ENCODE results near the gene FAAH.

FAAH gene

DNA sequence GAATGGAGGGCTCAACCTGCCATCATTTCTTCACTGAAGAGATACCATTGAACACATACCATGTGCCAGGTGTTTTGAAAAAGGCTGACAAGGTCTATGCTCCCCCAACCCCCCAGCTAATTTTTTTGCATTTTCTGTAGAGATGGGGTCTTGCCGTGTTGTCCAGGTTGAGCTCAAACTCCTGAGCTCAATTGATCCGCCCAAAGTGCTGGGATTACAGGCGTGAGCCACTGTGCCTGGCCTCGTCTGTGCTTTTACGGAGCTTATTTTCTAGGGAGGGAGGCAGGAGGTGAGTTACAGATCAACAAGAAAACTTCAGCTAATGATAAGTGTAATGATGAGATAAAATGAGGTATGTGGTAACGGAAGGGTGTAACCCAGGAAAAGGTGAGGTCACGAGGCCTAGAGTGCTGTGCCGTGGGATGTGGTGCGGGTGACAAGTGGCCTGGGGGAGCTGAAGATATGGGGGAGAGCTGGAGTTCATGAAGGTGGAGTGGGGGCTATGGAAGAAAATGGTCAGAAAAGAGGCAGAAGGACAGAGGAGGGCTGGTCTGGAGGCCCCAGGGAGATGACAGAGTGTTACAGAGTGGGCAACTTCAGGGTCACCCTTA is 28.2 kb downstream of the FAAH start:
- DNase-seq (ENCODE audit: low read depth, low spot score) = no peak

- no peak for DNase-seq (ENCODE audit: low read depth, low spot score)
Measured at GRCh38 chr1:46423574-46424240, 29.6 kb downstream of the FAAH start.

GRCh38 chr1:46424730-46425129 is 30.6 kb downstream of the FAAH start:
- no peak for DNase-seq (ENCODE audit: low read depth, low spot score)

GRCh38 chr1:46425726-46426125 is 31.6 kb downstream of the FAAH start:
- DNase-seq (ENCODE audit: low read depth, low spot score) = no peak

GRCh38 chr1:46427541-46427940 is 33.4 kb downstream of the FAAH start:
- no peak for DNase-seq (ENCODE audit: low read depth, low spot score)

DNA sequence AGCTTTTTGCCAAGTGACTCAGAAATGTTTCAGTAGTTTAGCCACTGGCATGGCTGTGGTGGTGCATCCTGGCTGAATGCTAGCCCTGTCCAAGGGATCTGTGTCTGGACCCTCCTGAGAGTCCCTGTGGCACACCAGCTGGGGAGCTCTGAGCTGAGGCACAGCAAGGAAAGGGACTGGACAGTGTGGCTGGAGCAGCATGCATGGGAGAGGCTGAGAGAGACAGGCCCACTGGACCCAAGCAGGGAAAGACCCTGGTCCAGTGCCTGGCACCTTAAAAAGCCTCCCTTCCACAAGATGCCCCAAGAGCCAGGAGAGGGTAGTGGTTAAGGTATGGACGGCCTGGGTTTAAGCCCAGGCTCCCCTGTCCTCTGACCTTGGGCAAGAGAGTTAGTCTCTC is 35.3 kb downstream of the FAAH start:
- DNase-seq (ENCODE audit: low read depth, low spot score) = no peak

DNA sequence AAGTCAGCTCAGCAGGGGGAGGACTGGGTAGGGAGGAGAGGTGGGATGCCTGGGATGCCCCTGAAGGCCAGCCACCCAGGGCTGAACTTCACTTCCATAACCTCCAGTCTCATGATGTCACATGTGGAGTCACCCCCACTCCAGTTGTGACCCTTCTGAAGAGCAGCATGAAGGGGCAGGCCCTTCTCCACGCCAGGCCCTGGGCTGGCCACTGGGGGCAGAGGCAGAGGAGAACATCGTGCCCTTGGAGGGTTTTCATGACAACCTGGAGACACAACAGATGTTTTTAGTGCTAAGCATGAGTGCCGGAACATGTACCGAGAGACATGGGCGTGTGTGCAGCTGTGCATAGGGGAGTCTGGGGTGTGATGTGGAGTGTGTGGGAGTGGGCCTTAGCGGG is 37.6 kb downstream of the FAAH start:
- DNase-seq (ENCODE audit: low read depth, low spot score) = no peak

- no peak for DNase-seq (ENCODE audit: low read depth, low spot score)
Measured at GRCh38 chr1:46432781-46433327, 38.7 kb downstream of the FAAH start.

GRCh38 chr1:46434358-46434757 is 40.2 kb downstream of the FAAH start:
- DNase-seq (ENCODE audit: low read depth, low spot score) = no peak

DNA sequence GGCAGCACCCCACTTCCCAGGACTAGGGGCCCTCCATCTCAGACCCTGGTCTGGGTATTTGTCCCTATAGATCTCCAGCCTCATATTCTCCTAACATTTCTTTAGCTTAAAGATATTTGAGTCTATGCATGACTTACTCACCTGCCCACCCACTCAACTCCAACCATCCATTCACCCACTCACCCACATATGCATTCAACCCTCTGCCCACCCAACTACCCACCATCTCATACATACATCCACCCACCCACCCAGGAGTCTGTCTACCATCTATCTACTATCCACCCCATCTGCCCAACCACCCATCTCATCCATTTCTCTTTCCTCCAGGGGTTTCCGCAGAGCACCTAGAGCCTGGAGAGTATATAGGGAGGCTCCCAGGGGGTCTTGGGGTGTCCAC is 42.7 kb downstream of the FAAH start:
- DNase-seq (ENCODE audit: low read depth, low spot score) = no peak

DNA sequence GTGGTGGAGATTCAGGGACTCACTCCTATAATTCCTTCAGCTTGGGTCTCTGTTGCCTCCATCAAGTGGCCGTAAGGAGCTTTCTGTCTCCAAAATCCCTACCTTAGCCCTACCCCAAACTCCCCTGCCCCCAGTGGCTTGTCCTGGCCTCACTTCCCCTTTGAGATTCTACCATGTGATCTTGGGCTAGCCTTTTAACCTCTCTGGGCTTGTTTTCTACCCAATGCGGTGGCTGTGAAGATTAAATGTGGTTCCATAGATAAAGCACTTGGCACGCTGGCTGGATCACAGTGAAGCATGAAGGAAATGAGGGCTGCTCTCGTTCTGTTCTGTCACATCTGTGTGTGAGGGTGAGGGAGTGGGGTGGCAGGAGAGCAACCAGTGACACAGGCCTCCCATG is 43.6 kb downstream of the FAAH start:
- DNase-seq (ENCODE audit: low read depth, low spot score) = no peak

DNA sequence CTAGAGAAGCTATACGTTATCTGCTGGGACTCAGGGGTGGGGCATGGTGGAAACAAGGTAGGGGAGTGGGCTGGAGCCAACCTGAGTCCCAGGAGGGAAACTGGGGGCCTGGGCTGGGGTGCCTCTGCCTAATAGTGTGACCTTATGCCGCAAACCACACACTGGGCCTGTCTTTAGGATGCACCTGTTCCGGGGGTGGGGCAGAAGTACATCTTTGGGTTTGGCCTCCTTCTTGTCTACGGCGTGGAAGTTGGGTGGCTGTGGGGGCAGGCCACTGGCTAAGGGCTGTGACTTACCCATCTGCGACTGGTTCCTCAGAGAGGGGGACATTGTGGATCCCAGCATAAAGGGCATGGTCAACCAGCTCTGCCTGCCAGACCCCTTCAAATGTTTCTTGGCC is 44.2 kb downstream of the FAAH start:
- no peak for DNase-seq (ENCODE audit: low read depth, low spot score)

DNA sequence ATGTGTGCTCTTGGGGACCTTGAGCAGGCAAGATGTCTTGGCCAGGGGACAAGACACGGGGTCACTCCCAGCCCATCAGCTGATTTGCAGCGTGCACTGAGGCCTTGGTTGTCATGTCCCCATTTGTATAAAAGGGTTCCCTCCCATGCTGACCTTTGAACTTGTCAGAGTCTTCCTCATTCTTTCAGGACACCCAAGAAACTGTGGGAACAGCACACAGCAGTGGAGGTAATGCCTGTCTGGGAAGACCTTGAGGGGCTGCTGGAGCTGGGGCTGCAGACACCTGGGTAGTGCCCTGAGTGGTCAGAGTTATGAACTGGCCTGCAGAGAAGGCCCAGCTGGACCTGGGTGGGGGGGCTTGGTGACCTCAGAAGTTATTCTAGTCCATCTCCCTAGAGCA is 46.4 kb downstream of the FAAH start:
- DNase-seq (ENCODE audit: low read depth, low spot score) = no peak

- DNase-seq (ENCODE audit: low read depth, low spot score) = peak; percentile 93
Measured at GRCh38 chr1:46442317-46443161, 48.4 kb downstream of the FAAH start.

DNA sequence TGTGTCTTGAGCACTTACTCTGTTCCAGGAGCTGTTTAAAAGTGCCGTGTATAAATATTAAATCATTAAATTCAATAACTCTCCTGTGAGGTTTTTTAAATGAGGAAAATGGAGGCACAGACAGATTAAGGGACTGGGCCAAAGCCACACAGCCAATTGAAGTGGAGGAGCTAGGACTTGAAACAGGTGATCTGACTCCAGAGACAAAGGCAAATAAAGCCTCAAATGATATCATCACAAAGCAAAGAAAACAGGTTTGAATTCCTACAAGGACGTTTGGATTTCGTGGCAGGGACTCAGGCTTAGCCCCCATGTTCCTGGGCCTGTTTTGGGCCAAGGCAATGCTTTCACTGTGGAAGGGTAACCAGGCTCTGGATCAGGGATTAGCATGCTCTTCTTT is 50.3 kb downstream of the FAAH start:
- no peak for DNase-seq (ENCODE audit: low read depth, low spot score)

DNA sequence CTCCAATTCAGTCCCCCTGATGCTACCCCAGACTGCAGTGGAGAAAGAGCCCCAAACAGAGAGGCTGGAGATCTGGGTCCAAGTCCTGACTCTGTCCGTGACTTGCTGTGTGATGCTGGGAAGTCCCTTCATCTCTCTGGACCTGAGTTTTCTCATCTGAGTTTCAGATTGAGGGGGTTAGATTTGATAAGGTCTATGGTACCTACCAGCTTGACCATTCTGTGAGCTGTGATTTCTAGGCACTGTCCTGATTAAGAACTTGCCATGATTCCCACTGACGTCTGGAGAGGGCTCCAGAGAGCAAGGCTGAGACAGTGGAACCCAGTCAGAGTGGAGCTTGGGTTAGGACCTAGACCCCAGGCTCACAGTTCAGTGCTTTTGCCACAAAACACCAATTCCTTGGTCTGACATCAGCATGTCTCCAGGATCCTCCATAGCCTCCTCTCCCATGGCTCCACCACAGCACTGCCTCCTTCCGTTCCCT is 51.7 kb downstream of the FAAH start:
- DNase-seq (ENCODE audit: low read depth, low spot score) = no peak

DNA sequence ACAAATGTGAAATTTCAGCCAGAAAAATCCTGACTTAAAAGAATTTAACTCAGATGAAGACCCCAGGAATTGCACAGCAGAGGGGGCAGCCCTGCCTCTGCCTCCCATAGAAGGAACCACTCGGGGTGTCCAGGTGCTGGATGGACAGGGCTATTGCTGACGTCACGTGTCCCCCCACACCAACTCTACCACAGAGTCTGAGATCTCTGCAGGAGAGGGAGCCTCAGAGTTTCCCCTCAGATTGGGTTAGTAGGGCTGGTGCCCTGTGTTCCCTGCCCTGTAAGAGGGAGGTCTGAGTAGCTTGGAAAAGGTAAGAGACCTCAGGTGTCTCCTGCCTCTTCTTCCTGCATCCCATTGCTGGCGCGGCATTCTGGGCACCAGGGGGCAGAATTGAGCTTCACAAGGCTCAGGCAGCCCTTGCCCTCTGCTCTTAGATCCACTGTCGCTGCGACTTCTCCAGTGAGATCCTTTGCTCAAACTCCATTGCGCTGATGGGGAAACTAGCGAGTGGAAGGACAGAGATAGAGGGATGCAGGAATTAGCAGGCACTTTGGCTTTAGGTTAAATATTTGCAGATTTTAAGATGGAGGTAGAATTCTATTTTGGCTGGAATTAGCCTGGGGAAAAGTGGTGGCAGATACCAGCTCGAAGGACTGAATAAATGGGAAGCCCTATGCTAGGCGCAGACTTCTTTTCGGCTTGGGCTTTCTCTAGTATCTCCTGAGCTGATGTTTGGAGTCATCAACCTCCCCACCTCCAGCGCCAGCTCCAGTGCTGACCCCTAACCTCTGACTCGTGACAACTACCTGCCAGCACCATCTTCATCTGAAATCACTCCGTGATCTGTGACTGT is 52.8 kb downstream of the FAAH start:
- DNase-seq (ENCODE audit: low read depth, low spot score) = peak; percentile 60

- DNase-seq (ENCODE audit: low read depth, low spot score) = no peak
Measured at GRCh38 chr1:46447499-46448108, 53.5 kb downstream of the FAAH start.

DNA sequence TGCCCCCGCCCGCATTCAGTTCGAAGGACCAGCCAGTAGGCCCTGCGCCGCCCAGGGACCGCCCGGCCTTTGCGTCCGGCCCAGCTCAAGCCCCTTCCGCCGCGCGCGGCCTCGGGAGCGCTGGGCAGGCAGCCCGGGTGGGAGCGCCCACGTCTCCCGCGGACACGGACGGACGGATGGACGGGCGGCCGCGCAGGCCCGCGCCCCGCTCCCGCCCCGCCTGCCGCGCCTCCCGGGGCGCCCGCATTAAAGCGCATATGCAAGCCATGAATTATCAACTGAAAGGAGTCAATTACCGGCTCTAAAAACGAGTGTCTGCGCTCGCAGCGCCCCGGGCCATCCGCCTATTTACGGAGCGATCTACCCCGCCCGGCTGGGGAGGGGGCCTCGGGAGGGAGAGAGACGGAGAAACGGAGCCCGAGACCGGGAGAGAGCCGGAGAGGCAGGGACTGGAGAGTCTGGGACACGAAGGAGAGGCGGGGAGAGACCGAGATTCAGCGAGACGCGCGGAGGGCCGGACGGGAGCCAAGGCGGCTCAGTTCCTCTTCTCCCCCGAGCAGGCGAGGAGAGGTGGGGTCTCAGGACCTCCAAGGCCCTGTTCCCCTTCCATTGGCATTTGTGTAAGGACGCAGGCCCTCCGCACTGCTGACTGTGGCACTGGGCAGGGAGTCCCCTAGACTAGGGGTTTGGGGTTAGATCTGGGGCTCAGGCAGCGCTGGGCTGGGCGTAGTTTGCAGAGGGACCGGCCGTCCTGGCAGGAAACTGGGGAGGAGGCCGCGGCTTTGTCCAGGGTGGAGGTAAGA is 54.2 kb downstream of the FAAH start:
- peak; percentile 57 for DNase-seq (ENCODE audit: low read depth, low spot score)

Measured in iPS DF 19.7 (cell line).